ENCODE data around the gene MYT1. TPM values are rescaled to one million over a fixed set of nuclear protein-coding genes. Genes with fewer than 3 reads are reported as not detected.
A peak's percentile ranks its signal among the peaks of the same experiment; 100 is the strongest.

Gene MYT1
- total and polyA plus RNA-seq, 2 of the 13 experiments (the other 11 are each of a cell fraction or from before 2014, with no cell fraction given) = 0.58 to 2.5 TPM

GRCh38 chr20:64220891-64221527, 56.8 kb downstream of the MYT1 start (continued):
- no peak for TF ChIP-seq ZMYM2 (CRISPR knock-in tag; IDR thresholded peaks at IDR 0.05)
- TF ChIP-seq ZNF709 (CRISPR knock-in tag; IDR thresholded peaks at IDR 0.05) = peak; percentile 59; the same call in 1 of the 2 replicates
- no peak for TF ChIP-seq BRF2 (CRISPR knock-in tag; IDR thresholded peaks at IDR 0.05)
- TF ChIP-seq PRMT3 (CRISPR knock-in tag; IDR thresholded peaks at IDR 0.05; ENCODE audit: borderline replicate concordance, low read depth) = no peak
- TF ChIP-seq HNRNPH1 (optimal IDR thresholded peaks at IDR 0.05; ENCODE audit: low read depth, low read length) = no peak
- no peak for TF ChIP-seq NCOA5 (CRISPR knock-in tag; IDR thresholded peaks at IDR 0.05)
- TF ChIP-seq LBX2 (CRISPR knock-in tag; IDR thresholded peaks at IDR 0.05; ENCODE audit: borderline replicate concordance) = no peak
- no peak for TF ChIP-seq CEBPZ (IDR thresholded peaks at IDR 0.05; ENCODE audit: low read length)
- no peak for TF ChIP-seq JUN (CRISPR knock-in tag; IDR thresholded peaks at IDR 0.05)
- no peak for TF ChIP-seq AHR (CRISPR knock-in tag; IDR thresholded peaks at IDR 0.05)
- TF ChIP-seq ATF7 (IDR thresholded peaks at IDR 0.05) = no peak
- no peak for TF ChIP-seq ATF7 (CRISPR knock-in tag; IDR thresholded peaks at IDR 0.05)
- TF ChIP-seq NFAT5 (CRISPR knock-in tag; IDR thresholded peaks at IDR 0.05) = no peak
- no peak for TF ChIP-seq ZNF513 (CRISPR knock-in tag; conservative IDR thresholded peaks at IDR 0.05)
- TF ChIP-seq ZNF773 (CRISPR knock-in tag; IDR thresholded peaks at IDR 0.05; ENCODE audit: borderline replicate concordance) = no peak
- no peak for TF ChIP-seq MEF2D (CRISPR knock-in tag; IDR thresholded peaks at IDR 0.05)
- TF ChIP-seq ZNF160 (CRISPR knock-in tag; IDR thresholded peaks at IDR 0.05) = no peak

Data from HepG2 (cell line).